Loucy (cell line): ENCODE measurements around the gene EHMT2.

ENCODE experiments used
- H2AFZ ChIP-seq: fragments of 200-600 bp; sonication (generic); 2 replicates; pipeline ENCODE4 v1.6.0; 2016; ENCODE audit warnings: antibody characterized with exemption, mild to moderate bottlenecking, low read length, moderate library complexity
- H3F3A ChIP-seq: fragments of 200-600 bp; 2 replicates; pipeline ENCODE4 v1.6.0; 2016; ENCODE audit warnings: antibody characterized with exemption, low read depth, mild to moderate bottlenecking
- H3K27me3 ChIP-seq: fragments of 200-600 bp; sonication (generic); 2 replicates; pipeline ENCODE4 v1.6.1; 2014; ENCODE audit warnings: low read length, mild to moderate bottlenecking; ENCODE audit not compliant: insufficient read depth, poor library complexity, severe bottlenecking
- H3K36me3 ChIP-seq: fragments of 200-600 bp; sonication (generic); 2 replicates; pipeline ENCODE4 v1.6.1; 2016; ENCODE audit warnings: low read length; ENCODE audit not compliant: insufficient read depth
- H3K4me1 ChIP-seq: fragments of 200-600 bp; sonication (generic); 2 replicates; pipeline ENCODE4 v1.5.1; 2014; ENCODE audit warnings: low read length, mild to moderate bottlenecking; ENCODE audit not compliant: insufficient read depth, poor library complexity, severe bottlenecking
- H3K4me2 ChIP-seq: fragments of 200-600 bp; sonication (generic); 2 replicates; pipeline ENCODE4 v1.6.0; 2014; ENCODE audit warnings: antibody characterized with exemption, low read length, low read depth, mild to moderate bottlenecking; ENCODE audit not compliant: poor library complexity, severe bottlenecking
- H3K4me3 ChIP-seq: fragments of 200-600 bp; sonication (generic); 2 replicates; pipeline ENCODE4 v1.5.1; 2014; ENCODE audit warnings: low read length, mild to moderate bottlenecking, mixed read lengths; ENCODE audit not compliant: poor library complexity, severe bottlenecking
- H3K79me2 ChIP-seq: fragments of 200-600 bp; sonication (generic); 2 replicates; pipeline ENCODE4 v1.6.1; 2014; ENCODE audit warnings: low read length; ENCODE audit not compliant: insufficient read depth
- H3K9ac ChIP-seq: fragments of 200-600 bp; sonication (generic); 2 replicates; pipeline ENCODE4 v1.6.0; 2014; ENCODE audit warnings: mild to moderate bottlenecking, low read depth, low read length, moderate library complexity; ENCODE audit not compliant: poor library complexity, severe bottlenecking
- H3K9me2 ChIP-seq: fragments of 200-600 bp; sonication (generic); replicated peaks from 2 replicates; pipeline ENCODE4 v1.6.1; 2016; ENCODE audit warnings: low read depth, low read length, mixed read lengths
- H3K9me3 ChIP-seq: fragments of 200-600 bp; sonication (generic); 2 replicates; pipeline ENCODE4 v1.6.1; 2014; ENCODE audit warnings: mild to moderate bottlenecking, antibody characterized with exemption, low read length, low read depth; ENCODE audit not compliant: insufficient read depth
- H4K20me1 ChIP-seq: fragments of 200-600 bp; sonication (generic); 2 replicates; pipeline ENCODE4 v1.6.0; 2014; ENCODE audit warnings: antibody characterized with exemption, low read length, mild to moderate bottlenecking; ENCODE audit not compliant: insufficient read depth, poor library complexity, severe bottlenecking
- CTCF ChIP-seq: fragments of 200-600 bp; sonication (generic); conservative IDR thresholded peaks from 2 replicates; pipeline ENCODE4 v1.5.1; 2014; ENCODE audit warnings: mild to moderate bottlenecking, antibody characterized with exemption, low read length
- EZH2phosphoT487 ChIP-seq: fragments of 200-600 bp; IDR thresholded peaks from 2 replicates; pipeline ENCODE4 v1.6.1; 2018; ENCODE audit warnings: antibody characterized with exemption, mild to moderate bottlenecking, moderate library complexity, borderline replicate concordance

The EHMT2 gene

GRCh38 chr6:31851485-31851832 lies 46.0 kb downstream of the EHMT2 start:
- H3K27me3 ChIP-seq, result no peaks in the 10 kb centered on the region
- H3K4me1 ChIP-seq, result no peaks in the 10 kb centered on the region
- H3K9ac ChIP-seq, result no peak overlapping the region
- H3K9me2 ChIP-seq, result no peaks in the 10 kb centered on the region
- no peaks in the 10 kb centered on the region for H4K20me1 ChIP-seq
- H3K4me3 ChIP-seq, result no peak overlapping the region
- H3F3A ChIP-seq, result no peaks in the 10 kb centered on the region
- TF ChIP-seq CTCF (no peak), EZH2phosphoT487 (no peak)
- H3K79me2 ChIP-seq, result no peaks in the 10 kb centered on the region
- no peak overlapping the region for H2AFZ ChIP-seq
- no peak overlapping the region for H3K4me2 ChIP-seq
- H3K9me3 ChIP-seq, result no peaks in the 10 kb centered on the region
- no peaks in the 10 kb centered on the region for H3K36me3 ChIP-seq

GRCh38 chr6:31850765-31851484 lies 46.6 kb downstream of the EHMT2 start:
- Histone ChIP-seq H3F3A (no peaks in the 10 kb centered on the region), H3K9me2 (no peaks in the 10 kb centered on the region), H3K4me1 (no peaks in the 10 kb centered on the region), H3K4me2 (no peak overlapping the region), H3K9me3 (no peaks in the 10 kb centered on the region), H4K20me1 (no peaks in the 10 kb centered on the region), H2AFZ (no peak overlapping the region), H3K79me2 (no peaks in the 10 kb centered on the region), H3K4me3 (no peak overlapping the region), H3K9ac (no peak overlapping the region), H3K27me3 (no peaks in the 10 kb centered on the region), H3K36me3 (no peaks in the 10 kb centered on the region)
- TF ChIP-seq EZH2phosphoT487 (no peak), CTCF (no peak)

GRCh38 chr6:31847276-31847978 lies 50.1 kb downstream of the EHMT2 start:
- Histone ChIP-seq H3K4me2 (no peak overlapping the region), H3K27me3 (no peaks in the 10 kb centered on the region), H3K4me1 (no peaks in the 10 kb centered on the region), H3K36me3 (no peaks in the 10 kb centered on the region), H2AFZ (no peak overlapping the region), H4K20me1 (no peaks in the 10 kb centered on the region), H3K9me2 (no peaks in the 10 kb centered on the region), H3K9me3 (no peaks in the 10 kb centered on the region), H3K79me2 (no peaks in the 10 kb centered on the region), H3K4me3 (no peak overlapping the region), H3F3A (0 out of 2 replicates have a peak, but pooled peaks cover 2% of the 10 kb centered on the region), H3K9ac (no peak overlapping the region)
- no peak for TF ChIP-seq CTCF
- TF ChIP-seq EZH2phosphoT487, result no peak
